ENCODE results near the gene ARMC3. TPM values are rescaled to one million over a fixed set of nuclear protein-coding genes. Genes with fewer than 3 reads are reported as not detected.
"Not testable (repeated sequence)": the region's sequence is repeated elsewhere in the genome, so short reads cannot be mapped to it uniquely, and the experiment has no call there.

The ARMC3 gene
- total and polyA plus RNA-seq, 2 experiments from 2014 or later = 0.24 TPM; not detected in 1

DNA sequence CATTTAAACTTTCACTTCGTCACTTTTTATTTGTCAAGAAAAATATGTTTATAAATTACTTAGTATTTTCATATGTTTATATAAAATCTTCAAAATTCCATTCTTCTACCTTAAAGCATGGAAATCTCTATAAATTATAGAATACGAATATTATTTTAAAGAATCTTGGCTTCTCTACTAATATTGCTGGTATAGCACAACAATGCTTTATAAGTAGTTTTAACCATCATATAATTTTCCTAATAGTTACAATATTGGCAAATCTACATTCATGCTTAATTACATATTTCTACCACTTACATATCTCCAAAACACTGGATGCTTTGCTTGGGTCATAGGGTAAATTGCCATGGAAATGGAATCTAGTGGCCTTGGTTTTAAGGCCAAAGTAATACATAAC is 21.1 kb upstream of the ARMC3 start (continued):
- TF ChIP-seq, protein P1, sequence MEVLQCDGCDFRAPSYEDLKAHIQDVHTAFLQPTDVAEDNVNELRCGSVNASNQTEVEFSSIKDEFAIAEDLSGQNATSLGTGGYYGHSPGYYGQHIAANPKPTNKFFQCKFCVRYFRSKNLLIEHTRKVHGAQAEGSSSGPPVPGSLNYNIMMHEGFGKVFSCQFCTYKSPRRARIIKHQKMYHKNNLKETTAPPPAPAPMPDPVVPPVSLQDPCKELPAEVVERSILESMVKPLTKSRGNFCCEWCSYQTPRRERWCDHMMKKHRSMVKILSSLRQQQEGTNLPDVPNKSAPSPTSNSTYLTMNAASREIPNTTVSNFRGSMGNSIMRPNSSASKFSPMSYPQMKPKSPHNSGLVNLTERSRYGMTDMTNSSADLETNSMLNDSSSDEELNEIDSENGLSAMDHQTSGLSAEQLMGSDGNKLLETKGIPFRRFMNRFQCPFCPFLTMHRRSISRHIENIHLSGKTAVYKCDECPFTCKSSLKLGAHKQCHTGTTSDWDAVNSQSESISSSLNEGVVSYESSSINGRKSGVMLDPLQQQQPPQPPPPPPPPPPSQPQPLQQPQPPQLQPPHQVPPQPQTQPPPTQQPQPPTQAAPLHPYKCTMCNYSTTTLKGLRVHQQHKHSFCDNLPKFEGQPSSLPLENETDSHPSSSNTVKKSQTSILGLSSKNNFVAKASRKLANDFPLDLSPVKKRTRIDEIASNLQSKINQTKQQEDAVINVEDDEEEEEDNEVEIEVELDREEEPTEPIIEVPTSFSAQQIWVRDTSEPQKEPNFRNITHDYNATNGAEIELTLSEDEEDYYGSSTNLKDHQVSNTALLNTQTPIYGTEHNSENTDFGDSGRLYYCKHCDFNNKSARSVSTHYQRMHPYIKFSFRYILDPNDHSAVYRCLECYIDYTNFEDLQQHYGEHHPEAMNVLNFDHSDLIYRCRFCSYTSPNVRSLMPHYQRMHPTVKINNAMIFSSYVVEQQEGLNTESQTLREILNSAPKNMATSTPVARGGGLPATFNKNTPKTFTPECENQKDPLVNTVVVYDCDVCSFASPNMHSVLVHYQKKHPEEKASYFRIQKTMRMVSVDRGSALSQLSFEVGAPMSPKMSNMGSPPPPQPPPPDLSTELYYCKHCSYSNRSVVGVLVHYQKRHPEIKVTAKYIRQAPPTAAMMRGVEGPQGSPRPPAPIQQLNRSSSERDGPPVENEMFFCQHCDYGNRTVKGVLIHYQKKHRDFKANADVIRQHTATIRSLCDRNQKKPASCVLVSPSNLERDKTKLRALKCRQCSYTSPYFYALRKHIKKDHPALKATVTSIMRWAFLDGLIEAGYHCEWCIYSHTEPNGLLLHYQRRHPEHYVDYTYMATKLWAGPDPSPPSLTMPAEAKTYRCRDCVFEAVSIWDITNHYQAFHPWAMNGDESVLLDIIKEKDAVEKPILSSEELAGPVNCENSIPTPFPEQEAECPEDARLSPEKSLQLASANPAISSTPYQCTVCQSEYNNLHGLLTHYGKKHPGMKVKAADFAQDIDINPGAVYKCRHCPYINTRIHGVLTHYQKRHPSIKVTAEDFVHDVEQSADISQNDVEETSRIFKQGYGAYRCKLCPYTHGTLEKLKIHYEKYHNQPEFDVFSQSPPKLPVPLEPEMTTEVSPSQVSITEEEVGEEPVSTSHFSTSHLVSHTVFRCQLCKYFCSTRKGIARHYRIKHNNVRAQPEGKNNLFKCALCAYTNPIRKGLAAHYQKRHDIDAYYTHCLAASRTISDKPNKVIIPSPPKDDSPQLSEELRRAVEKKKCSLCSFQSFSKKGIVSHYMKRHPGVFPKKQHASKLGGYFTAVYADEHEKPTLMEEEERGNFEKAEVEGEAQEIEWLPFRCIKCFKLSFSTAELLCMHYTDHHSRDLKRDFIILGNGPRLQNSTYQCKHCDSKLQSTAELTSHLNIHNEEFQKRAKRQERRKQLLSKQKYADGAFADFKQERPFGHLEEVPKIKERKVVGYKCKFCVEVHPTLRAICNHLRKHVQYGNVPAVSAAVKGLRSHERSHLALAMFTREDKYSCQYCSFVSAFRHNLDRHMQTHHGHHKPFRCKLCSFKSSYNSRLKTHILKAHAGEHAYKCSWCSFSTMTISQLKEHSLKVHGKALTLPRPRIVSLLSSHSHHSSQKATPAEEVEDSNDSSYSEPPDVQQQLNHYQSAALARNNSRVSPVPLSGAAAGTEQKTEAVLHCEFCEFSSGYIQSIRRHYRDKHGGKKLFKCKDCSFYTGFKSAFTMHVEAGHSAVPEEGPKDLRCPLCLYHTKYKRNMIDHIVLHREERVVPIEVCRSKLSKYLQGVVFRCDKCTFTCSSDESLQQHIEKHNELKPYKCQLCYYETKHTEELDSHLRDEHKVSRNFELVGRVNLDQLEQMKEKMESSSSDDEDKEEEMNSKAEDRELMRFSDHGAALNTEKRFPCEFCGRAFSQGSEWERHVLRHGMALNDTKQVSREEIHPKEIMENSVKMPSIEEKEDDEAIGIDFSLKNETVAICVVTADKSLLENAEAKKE (CRISPR knock-in tag; IDR thresholded peaks at IDR 0.05) = no peak
- TF ChIP-seq NANOG (IDR thresholded peaks at IDR 0.05; ENCODE audit: borderline replicate concordance) = no peak
- no peak for TF ChIP-seq POLR2AphosphoS5 (IDR thresholded peaks at IDR 0.05; ENCODE audit: low read depth)
- TF ChIP-seq CREB1 (CRISPR knock-in tag; IDR thresholded peaks at IDR 0.05; ENCODE audit: low read depth) = no peak
- TF ChIP-seq EZH2phosphoT487 (IDR thresholded peaks at IDR 0.05; ENCODE audit: unreplicated experiment) = no peak
- no peak for TF ChIP-seq EZH2 (IDR thresholded peaks at IDR 0.05; ENCODE audit: low read depth, unreplicated experiment)

DNA sequence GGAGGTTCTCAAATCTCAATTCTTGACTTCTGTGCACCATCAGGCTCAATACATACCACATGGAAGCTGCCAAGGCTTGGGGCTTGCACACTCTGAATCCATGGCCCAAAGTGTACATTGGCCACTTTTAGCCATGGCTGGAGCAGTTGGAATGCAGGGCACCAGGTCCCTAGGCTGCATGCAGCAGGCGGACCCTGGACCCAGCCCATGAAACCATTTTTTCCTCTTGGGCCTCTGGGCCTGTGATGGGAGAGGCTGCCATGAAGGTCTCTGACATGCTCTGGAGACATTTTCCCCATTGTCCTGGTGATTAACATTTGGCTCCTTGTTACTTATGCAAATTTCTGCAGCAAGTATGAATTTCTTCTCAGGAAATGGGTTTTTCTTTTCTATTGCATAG is 19.0 kb upstream of the ARMC3 start:
- Mint-ChIP-seq H3K27ac (no peak overlapping the region), H3K4me3 (no peak overlapping the region), H3K36me3 (ENCODE audit: low read depth) (peaks cover 25% of the 10 kb centered on the region; the same call in 2 of the 3 replicates), H3K27me3 (ENCODE audit: insufficient read depth, low read depth, poor library complexity) (peaks cover 2% of the 10 kb centered on the region), H3K4me1 (no peaks in the 10 kb centered on the region), H3K9me3 (peaks cover 40% of the 10 kb centered on the region)
- ATAC-seq (no peak), DNase-seq (ENCODE audit: low spot score) (no peak)
- H3K27me3 ChIP-seq (ENCODE audit: insufficient read depth) = no peaks in the 10 kb centered on the region
- H3K79me2 ChIP-seq (replicated peaks; ENCODE audit: insufficient read depth) = no peaks in the 10 kb centered on the region
- no peak overlapping the region for H2AFZ ChIP-seq
- H3K36me3 ChIP-seq (ENCODE audit: insufficient read depth) = no peaks in the 10 kb centered on the region; the same call in 1 of the 2 replicates
- TF ChIP-seq EZH2phosphoT487 (IDR thresholded peaks at IDR 0.05; ENCODE audit: unreplicated experiment) = no peak
- H3K4me3 ChIP-seq = no peak overlapping the region
- H4K20me1 ChIP-seq (replicated peaks; ENCODE audit: insufficient read depth) = no peaks in the 10 kb centered on the region
- H3K27ac ChIP-seq (ENCODE audit: low read depth) = no peak overlapping the region
- H3K4me2 ChIP-seq = no peak overlapping the region
- no peaks in the 10 kb centered on the region for H3F3A ChIP-seq (replicated peaks; ENCODE audit: low read depth)
- H3K4me1 ChIP-seq (ENCODE audit: insufficient read depth) = no peaks in the 10 kb centered on the region
- no peaks in the 10 kb centered on the region for H3K9me2 ChIP-seq (ENCODE audit: insufficient read depth)

DNA sequence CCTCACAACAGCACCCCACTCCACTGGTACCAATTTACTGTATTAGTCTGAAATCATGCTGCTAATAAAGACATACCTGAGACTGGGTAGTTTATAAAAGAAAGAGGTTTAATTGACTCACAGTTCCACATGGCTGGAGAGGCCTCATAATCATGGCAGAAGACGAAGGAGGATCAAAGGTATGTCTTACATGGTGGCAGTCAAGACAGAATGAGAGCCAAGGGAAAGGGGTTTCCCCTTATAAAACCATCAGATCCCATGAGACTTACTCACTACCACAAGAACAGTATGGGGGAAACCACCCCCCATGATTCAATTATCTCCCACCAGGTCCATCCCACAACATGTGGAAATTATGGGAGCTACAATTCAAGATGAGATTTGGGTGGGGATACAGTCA is 18.2 kb upstream of the ARMC3 start:
- DNase-seq (ENCODE audit: low spot score) = not testable (repeated sequence)
- peaks cover 25% of the 10 kb centered on the region; the same call in 2 of the 3 replicates for H3K36me3 Mint-ChIP-seq (ENCODE audit: low read depth)

More for the DNA sequence above, 18.2 kb upstream of the ARMC3 start:
- H3K27ac ChIP-seq (ENCODE audit: low read depth); H3K4me3 ChIP-seq; ATAC-seq; H3K4me1 ChIP-seq (ENCODE audit: insufficient read depth); H3K36me3 ChIP-seq (ENCODE audit: insufficient read depth); H3K27ac Mint-ChIP-seq; H3K4me2 ChIP-seq; H3F3A ChIP-seq (replicated peaks; ENCODE audit: low read depth); H3K9me2 ChIP-seq (ENCODE audit: insufficient read depth); H4K20me1 ChIP-seq (replicated peaks; ENCODE audit: insufficient read depth); H3K4me3 Mint-ChIP-seq; H3K79me2 ChIP-seq (replicated peaks; ENCODE audit: insufficient read depth); H3K27me3 ChIP-seq (ENCODE audit: insufficient read depth); H2AFZ ChIP-seq; H3K4me1 Mint-ChIP-seq; H3K27me3 Mint-ChIP-seq (ENCODE audit: insufficient read depth, low read depth, poor library complexity): not testable (repeated sequence)
- H3K9me3 Mint-ChIP-seq = peaks cover 40% of the 10 kb centered on the region

Data from GM23338 (cell line).